ENCODE results near the gene BEGAIN. TPM values are rescaled to one million over a fixed set of nuclear protein-coding genes. Genes with fewer than 3 reads are reported as not detected.
A peak's percentile ranks its signal among the peaks of the same experiment; 100 is the strongest.

The BEGAIN gene
- total and polyA plus RNA-seq, 11 donors: 0.14 to 2.8 (median 0.75) TPM

- TF ChIP-seq POLR2A (IDR thresholded peaks at IDR 0.05): no peak
- TF ChIP-seq CTCF (IDR thresholded peaks at IDR 0.05): no peak
- peaks cover 0 to 57% (median 10%) of the 10 kb centered on the region in 9 donors for H3K27me3 ChIP-seq
- 79 to 84% (median 82%) methylated on average over 12 to 14 of the region's 14 CpGs for WGBS, 4 donors
- peaks cover 0 to 42% (median 9%) of the 10 kb centered on the region in 12 donors for H3K4me1 ChIP-seq
- peak in 2 of 5 donors; percentile 22 to 26 for DNase-seq
- intact Hi-C loops (cut with DNase I): no loop called here
- no peaks in the 10 kb centered on the region for H3K36me3 ChIP-seq
- no peak overlapping the region for H3K27ac ChIP-seq
- no peak for ATAC-seq
- H3K4me3 ChIP-seq: no peak overlapping the region
- peaks cover 0 to 7% (median 0%) of the 10 kb centered on the region in 12 donors for H3K9me3 ChIP-seq
These were observed 34.6 kb upstream of the BEGAIN start for GRCh38 chr14:100621806-100622205.

GRCh38 chr14:100620255-100621100 is 33.3 kb upstream of the BEGAIN start:
- Histone ChIP-seq H3K36me3 (no peaks in the 10 kb centered on the region), H3K9me3 (no peaks in the 10 kb centered on the region), H3K27me3 (peaks cover 0 to 64% (median 7%) of the 10 kb centered on the region in 9 donors), H3K4me1 (peaks cover 0 to 46% (median 9%) of the 10 kb centered on the region in 12 donors), H3K4me3 (no peak overlapping the region), H3K27ac (no peak overlapping the region)
- intact Hi-C loops (cut with DNase I): no loop called here
- ATAC-seq (no peak), DNase-seq (peak in 2 of 5 donors; percentile 12)
- 77 to 83% (median 80%) methylated on average over 15 to 18 of the region's 18 CpGs for WGBS, 4 donors
- TF ChIP-seq CTCF (IDR thresholded peaks at IDR 0.05): no peak
- no peak for TF ChIP-seq POLR2A (IDR thresholded peaks at IDR 0.05)

- H3K27ac ChIP-seq: no peak overlapping the region
- peak in 2 of 5 donors; percentile 6 to 12 for DNase-seq
- TF ChIP-seq CTCF (IDR thresholded peaks at IDR 0.05) (no peak), POLR2A (IDR thresholded peaks at IDR 0.05) (no peak)
- no peak overlapping the region for H3K4me3 ChIP-seq
- H3K36me3 ChIP-seq: no peaks in the 10 kb centered on the region
- H3K27me3 ChIP-seq: peaks cover 0 to 73% (median 7%) of the 10 kb centered on the region in 9 donors
- WGBS, 4 donors: 86 to 93% (median 89%) methylated on average over 10 of the region's 10 CpGs
- H3K9me3 ChIP-seq: no peaks in the 10 kb centered on the region
- H3K4me1 ChIP-seq: peaks cover 0 to 46% (median 9%) of the 10 kb centered on the region in 12 donors
- no peak for ATAC-seq
- intact Hi-C loops (cut with DNase I): no loop called here
These were observed 32.4 kb upstream of the BEGAIN start for GRCh38 chr14:100619396-100620254.

Data from heart left ventricle (tissue), 16 donors.